Fibroblast of lung (primary cell): ENCODE results near the gene NEDD4. TPM values are rescaled to one million over a fixed set of nuclear protein-coding genes. Genes with fewer than 3 reads are reported as not detected.

Experiments
- DNase-seq, 2 donors: peaks; one replicate each; pipeline versions ENCODE4 v3.0.0 to v3.0.0-alpha.2; 2010; ENCODE audit warnings: low read depth in 2 of 2
- H2AFZ ChIP-seq: 2 replicates; pipeline ENCODE4 v1.5.1; 2012; ENCODE audit warnings: low read length, control low read depth, inconsistent platforms
- H3K27ac ChIP-seq: 2 replicates; pipeline ENCODE4 v1.5.1; 2011; ENCODE audit warnings: low read length, control low read depth; ENCODE audit not compliant: insufficient read depth
- H3K27me3 ChIP-seq: 2 replicates; pipeline ENCODE4 v1.5.1; 2011; ENCODE audit warnings: mild to moderate bottlenecking, low read length; ENCODE audit not compliant: control insufficient read depth, insufficient read depth
- H3K36me3 ChIP-seq: 2 replicates; pipeline ENCODE4 v1.5.1; 2011; ENCODE audit warnings: low read length; ENCODE audit not compliant: control insufficient read depth, insufficient read depth
- H3K4me1 ChIP-seq: 2 replicates; pipeline ENCODE4 v1.5.1; 2011; ENCODE audit warnings: low read length; ENCODE audit not compliant: control insufficient read depth, insufficient read depth; ENCODE audit errors: extremely low read depth
- H3K4me2 ChIP-seq: 2 replicates; pipeline ENCODE4 v1.5.1; 2011; ENCODE audit warnings: low read length, control low read depth; ENCODE audit not compliant: insufficient read depth; ENCODE audit errors: extremely low read depth
- H3K4me3 ChIP-seq, 4 experiments: fragments of 200-600 bp in 1 of 4; sonication (generic) in 1 of 4; replicated peaks in 1 of 4; 2 replicates each; pipeline ENCODE4 v1.5.1; 2011 to 2016; ENCODE audit warnings: low read length in 4 of 4, low read depth in 3 of 4, mild to moderate bottlenecking in 3 of 4, control low read depth in 2 of 4, inconsistent platforms in 1 of 4, mixed read lengths in 1 of 4; ENCODE audit not compliant: insufficient read depth in 1 of 4; ENCODE audit errors: control extremely low read depth in 1 of 4
- H3K79me2 ChIP-seq: 2 replicates; pipeline ENCODE4 v1.5.1; 2012; ENCODE audit warnings: mild to moderate bottlenecking, low read length, inconsistent platforms; ENCODE audit not compliant: control insufficient read depth, insufficient read depth
- H3K9ac ChIP-seq: 2 replicates; pipeline ENCODE4 v1.5.1; 2011; ENCODE audit warnings: mild to moderate bottlenecking, low read length, control low read depth; ENCODE audit not compliant: insufficient read depth
- H3K9me3 ChIP-seq: 2 replicates; pipeline ENCODE4 v1.5.1; 2012; ENCODE audit warnings: low read depth, low read length; ENCODE audit not compliant: control insufficient read depth, insufficient read depth
- H4K20me1 ChIP-seq: 2 replicates; pipeline ENCODE4 v1.5.1; 2011; ENCODE audit warnings: low read length; ENCODE audit not compliant: control insufficient read depth, insufficient read depth; ENCODE audit errors: extremely low read depth
- EZH2 ChIP-seq: IDR thresholded peaks from 2 replicates; pipeline ENCODE4 v1.5.1; 2012; ENCODE audit warnings: low read length, control low read depth, mild to moderate bottlenecking; ENCODE audit errors: missing control alignments
- polyA plus RNA-seq, 2 donors: library from polyadenylated mRNA; depleted of rRNA in 1 of 2; stranded (reverse) in 1 of 2; unstranded in 1 of 2; fragments of >200 nt; gene quantifications; 2 replicates each; pipeline ENCODE4 v1.2.1, GENCODE V29; 2011 to 2012; ENCODE audit warnings: missing spikeins in 1 of 2
- total RNA-seq: library from RNA; depleted of rRNA; stranded (reverse); fragments of >200 nt; gene quantifications from 2 replicates; pipeline ENCODE4 v1.2.1, GENCODE V29; 2014
- TF ChIP-seq, protein P1 (sequence below), 2 donors: IDR thresholded peaks in 1 of 2; conservative IDR thresholded peaks in 1 of 2; 1 replicate in 1 of 2; 2 replicates in 1 of 2; pipeline ENCODE4 v1.5.1; 2011 to 2012; ENCODE audit warnings: low read length in 2 of 2, control low read depth in 1 of 2, inconsistent platforms in 1 of 2, low read depth in 1 of 2, mild to moderate bottlenecking in 1 of 2

NEDD4 gene
- total and polyA plus RNA-seq, 2 donors (not counting 1 experiment from before 2014, with no cell fraction given): 21.6 to 30.9 TPM

DNA sequence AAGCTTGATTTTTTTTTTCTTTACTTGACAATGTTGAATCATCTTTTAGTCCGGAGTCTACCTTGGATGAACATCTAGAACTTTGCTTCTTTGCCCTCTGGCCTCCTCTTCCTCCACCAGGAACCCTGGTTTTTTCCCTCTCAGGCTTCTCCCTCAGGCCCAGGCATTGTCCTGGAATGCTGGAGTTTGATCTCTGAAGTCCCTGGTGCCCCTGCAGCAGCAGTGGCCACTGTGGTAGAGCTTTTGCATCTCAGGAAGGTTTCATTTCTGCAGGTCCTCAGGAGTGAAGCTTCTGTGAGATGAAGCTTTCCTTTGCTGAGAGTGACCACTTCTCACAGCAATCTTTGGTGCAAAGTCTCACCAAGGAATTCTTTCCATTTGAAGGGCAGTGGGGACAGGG is 39.0 kb upstream of the NEDD4 start:
- Histone ChIP-seq H4K20me1 (no peaks in the 10 kb centered on the region), H3K27ac (no peak overlapping the region), H3K36me3 (no peaks in the 10 kb centered on the region), H3K4me1 (no peaks in the 10 kb centered on the region), H3K4me2 (no peak overlapping the region), H3K9me3 (no peaks in the 10 kb centered on the region), H3K27me3 (no peaks in the 10 kb centered on the region), H3K79me2 (no peaks in the 10 kb centered on the region), H3K9ac (no peak overlapping the region), H2AFZ (no peak overlapping the region), H3K4me3 (no peak overlapping the region)
- TF ChIP-seq, protein P1, sequence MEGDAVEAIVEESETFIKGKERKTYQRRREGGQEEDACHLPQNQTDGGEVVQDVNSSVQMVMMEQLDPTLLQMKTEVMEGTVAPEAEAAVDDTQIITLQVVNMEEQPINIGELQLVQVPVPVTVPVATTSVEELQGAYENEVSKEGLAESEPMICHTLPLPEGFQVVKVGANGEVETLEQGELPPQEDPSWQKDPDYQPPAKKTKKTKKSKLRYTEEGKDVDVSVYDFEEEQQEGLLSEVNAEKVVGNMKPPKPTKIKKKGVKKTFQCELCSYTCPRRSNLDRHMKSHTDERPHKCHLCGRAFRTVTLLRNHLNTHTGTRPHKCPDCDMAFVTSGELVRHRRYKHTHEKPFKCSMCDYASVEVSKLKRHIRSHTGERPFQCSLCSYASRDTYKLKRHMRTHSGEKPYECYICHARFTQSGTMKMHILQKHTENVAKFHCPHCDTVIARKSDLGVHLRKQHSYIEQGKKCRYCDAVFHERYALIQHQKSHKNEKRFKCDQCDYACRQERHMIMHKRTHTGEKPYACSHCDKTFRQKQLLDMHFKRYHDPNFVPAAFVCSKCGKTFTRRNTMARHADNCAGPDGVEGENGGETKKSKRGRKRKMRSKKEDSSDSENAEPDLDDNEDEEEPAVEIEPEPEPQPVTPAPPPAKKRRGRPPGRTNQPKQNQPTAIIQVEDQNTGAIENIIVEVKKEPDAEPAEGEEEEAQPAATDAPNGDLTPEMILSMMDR (conservative IDR thresholded peaks at IDR 0.05 in 1 of 2, IDR thresholded peaks at IDR 0.05 in 1 of 2; ENCODE audit: low read depth in 1 of 2, low read length in 2 of 2): no peak
- no peak for TF ChIP-seq EZH2
- no peak for DNase-seq

DNA sequence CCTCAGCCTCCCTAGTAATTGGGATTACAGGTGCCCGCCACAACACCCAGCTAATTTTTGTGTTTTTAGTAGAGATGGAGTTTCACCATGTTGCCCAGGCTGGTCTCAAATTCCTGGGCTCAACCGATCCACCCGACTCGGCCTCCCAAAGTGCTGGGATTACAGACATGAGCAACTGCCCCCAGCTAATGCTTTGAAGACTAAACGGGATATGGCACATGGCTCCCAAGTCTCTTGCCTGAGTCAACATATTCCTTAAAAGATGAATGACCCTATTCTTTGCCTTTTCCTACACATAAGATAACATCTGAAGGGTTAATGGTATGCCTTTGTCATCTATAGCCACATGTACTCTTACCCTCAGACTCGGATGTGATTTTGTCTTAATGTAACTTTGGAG is 38.4 kb upstream of the NEDD4 start:
- Histone ChIP-seq H3K79me2 (no peaks in the 10 kb centered on the region), H3K9me3 (no peaks in the 10 kb centered on the region), H3K4me3 (no peak overlapping the region), H3K36me3 (no peaks in the 10 kb centered on the region), H3K9ac (no peak overlapping the region), H3K27me3 (no peaks in the 10 kb centered on the region), H2AFZ (no peak overlapping the region), H3K4me1 (no peaks in the 10 kb centered on the region), H3K27ac (no peak overlapping the region), H4K20me1 (no peaks in the 10 kb centered on the region), H3K4me2 (no peak overlapping the region)
- TF ChIP-seq, protein P1 (conservative IDR thresholded peaks at IDR 0.05 in 1 of 2, IDR thresholded peaks at IDR 0.05 in 1 of 2; ENCODE audit: low read depth in 1 of 2, low read length in 2 of 2): no peak
- TF ChIP-seq EZH2: no peak
- DNase-seq: no peak

DNA sequence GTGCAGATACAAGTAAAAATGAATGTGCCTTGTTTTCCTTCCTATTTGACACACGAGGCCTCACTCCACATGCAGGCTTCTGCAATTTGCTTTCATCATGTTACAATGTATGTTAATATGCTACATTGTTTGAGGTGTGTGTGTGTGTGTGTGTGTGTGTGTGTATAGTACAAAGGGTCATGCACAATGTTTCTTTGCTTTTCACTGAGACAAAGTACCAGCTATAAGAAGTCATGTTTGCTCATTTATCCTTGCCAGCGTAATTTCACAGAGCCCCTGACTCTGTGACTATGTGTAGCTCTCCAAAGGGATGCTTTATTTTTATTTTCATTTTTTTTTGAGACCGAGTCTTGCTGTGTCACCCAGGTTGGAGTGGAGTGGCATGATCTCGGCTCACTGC is 38.0 kb upstream of the NEDD4 start:
- Histone ChIP-seq H4K20me1 (no peaks in the 10 kb centered on the region), H3K27me3 (no peaks in the 10 kb centered on the region), H3K4me3 (no peak overlapping the region), H2AFZ (no peak overlapping the region), H3K79me2 (no peaks in the 10 kb centered on the region), H3K36me3 (no peaks in the 10 kb centered on the region), H3K4me1 (no peaks in the 10 kb centered on the region), H3K4me2 (no peak overlapping the region), H3K9ac (no peak overlapping the region), H3K27ac (no peak overlapping the region), H3K9me3 (no peaks in the 10 kb centered on the region)
- DNase-seq: no peak
- TF ChIP-seq, protein P1 (conservative IDR thresholded peaks at IDR 0.05 in 1 of 2, IDR thresholded peaks at IDR 0.05 in 1 of 2; ENCODE audit: low read depth in 1 of 2, low read length in 2 of 2): no peak
- no peak for TF ChIP-seq EZH2
